Fibroblast of skin of right biceps (primary cell): Measurements from ENCODE around the gene RNF220.

Source experiments
- DNase-seq: peaks from one replicate; pipeline ENCODE4 v3.0.0-alpha.2; 2013

RNF220 gene

GRCh38 chr1:44405031-44405797 is at the start of gene RNF220:
TSS of gene RNF220 (plus strand) at chr1:44405255.
- DNase-seq, result peak; percentile 59

- DNase-seq, result no peak
Measured at GRCh38 chr1:44355582-44356305, 49.3 kb upstream of the RNF220 start.

DNA sequence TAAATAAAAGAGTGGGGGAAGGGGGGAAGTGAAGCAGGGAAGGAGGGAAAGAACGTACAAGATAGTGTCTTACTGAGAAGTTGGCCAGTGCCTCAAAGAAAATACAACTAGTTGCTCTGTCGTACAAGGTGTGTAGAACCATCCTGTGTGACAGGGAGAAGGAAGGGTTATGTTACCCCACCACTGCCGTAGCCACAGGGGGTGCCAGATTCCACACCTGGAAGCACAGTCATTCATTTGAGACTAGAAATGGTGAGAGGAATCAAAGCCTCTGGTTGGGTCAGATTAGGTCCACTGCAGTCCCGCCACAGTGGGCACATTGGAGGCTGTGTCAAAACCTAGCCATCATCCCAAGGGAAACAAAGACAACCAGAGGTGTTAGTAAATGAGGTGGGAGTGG is 47.3 kb upstream of the RNF220 start:
- DNase-seq, result no peak

GRCh38 chr1:44359234-44359935 is 45.7 kb upstream of the RNF220 start:
- DNase-seq, result no peak

- DNase-seq, result no peak
Measured at GRCh38 chr1:44361478-44361877, 43.6 kb upstream of the RNF220 start.

- DNase-seq, result no peak
Measured at GRCh38 chr1:44366371-44366975, 38.6 kb upstream of the RNF220 start.

- no peak for DNase-seq
Measured at GRCh38 chr1:44367944-44368343, 37.1 kb upstream of the RNF220 start.

- DNase-seq, result peak; percentile 3
Measured at GRCh38 chr1:44368471-44369151, 36.4 kb upstream of the RNF220 start.

GRCh38 chr1:44371206-44371605 is 33.8 kb upstream of the RNF220 start:
- no peak for DNase-seq

DNA sequence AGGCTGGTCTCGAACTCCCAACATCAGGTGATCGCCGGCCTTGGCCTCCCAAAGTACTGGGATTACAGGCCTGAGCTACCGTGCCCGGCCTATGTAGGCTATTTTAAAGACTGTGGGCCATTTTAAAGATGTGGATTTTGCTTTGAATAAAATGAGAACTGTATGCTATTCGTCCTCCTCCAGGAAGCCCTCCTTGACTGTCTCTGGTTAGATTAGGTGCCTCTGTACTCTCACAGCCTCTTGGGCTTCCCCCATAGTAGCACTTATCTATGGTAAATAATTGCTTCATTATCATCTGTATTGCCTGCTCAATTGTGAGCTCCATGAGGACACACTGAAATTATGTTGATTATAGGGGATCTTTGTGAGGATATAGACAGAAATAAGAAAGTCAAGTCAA is 29.5 kb upstream of the RNF220 start:
- no peak for DNase-seq

- DNase-seq, result peak; percentile 36
Measured at GRCh38 chr1:44377925-44378784, 26.9 kb upstream of the RNF220 start.

- no peak for DNase-seq
Measured at GRCh38 chr1:44380666-44381177, 24.3 kb upstream of the RNF220 start.

- DNase-seq, result no peak
Measured at GRCh38 chr1:44388551-44388950, 16.5 kb upstream of the RNF220 start.

- no peak for DNase-seq
Measured at GRCh38 chr1:44389437-44389836, 15.6 kb upstream of the RNF220 start.

- DNase-seq, result peak; percentile 78
Measured at GRCh38 chr1:44390277-44390676, 14.8 kb upstream of the RNF220 start.

GRCh38 chr1:44401256-44402228 is 3.5 kb upstream of the RNF220 start:
- DNase-seq, result no peak

DNA sequence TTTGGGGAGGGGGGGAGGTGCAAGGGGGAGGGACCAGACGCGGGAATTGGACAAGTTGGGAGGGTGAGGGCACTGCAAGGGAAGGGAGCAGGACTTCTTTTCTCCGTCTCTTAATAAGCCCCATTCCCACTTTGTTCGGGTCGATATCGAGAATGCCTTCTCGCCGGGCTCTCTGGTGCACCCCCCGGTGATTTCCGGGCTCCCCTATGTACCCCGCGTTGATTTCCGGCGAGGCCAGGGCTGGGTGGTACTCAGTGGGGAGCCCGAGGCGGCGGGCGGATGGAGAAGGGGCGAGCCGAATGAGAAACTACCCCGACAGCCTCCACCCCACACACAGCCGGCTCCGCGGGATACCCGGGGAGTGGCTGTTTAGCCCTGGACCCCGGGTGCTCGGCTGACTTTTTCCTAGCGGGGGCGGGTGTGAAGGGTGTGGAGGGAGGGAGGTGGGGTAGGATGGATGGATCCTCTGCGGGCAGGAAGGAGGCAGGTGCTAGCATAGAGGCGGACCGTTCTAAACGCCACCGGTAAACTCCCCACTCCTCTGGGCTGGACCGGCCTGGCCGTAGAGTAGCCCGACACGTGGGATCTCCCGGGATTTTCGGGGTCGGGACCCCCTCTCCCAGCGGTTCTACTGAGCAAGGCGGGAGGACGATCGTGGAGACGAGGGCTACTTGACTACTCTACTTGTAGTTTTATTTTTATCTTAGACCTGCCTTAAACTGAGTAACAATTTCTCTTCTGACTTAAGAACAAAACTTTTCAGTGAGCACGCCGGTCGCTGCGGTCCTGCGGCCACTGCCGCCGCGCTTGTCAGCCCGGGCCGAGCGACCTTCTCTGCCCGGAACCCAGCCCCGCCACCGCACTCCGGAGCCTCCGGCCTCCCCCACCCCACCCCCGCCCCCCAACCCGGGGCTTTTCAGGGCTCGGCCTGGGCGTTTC is 1.0 kb downstream of the RNF220 start:
- no peak for DNase-seq

- DNase-seq, result no peak
Measured at GRCh38 chr1:44406737-44407429, 1.8 kb downstream of the RNF220 start.
